WTC11 (cell line): ENCODE results near the gene PPP2R1B. TPM values are rescaled to one million over a fixed set of nuclear protein-coding genes. Genes with fewer than 3 reads are reported as not detected.

ENCODE experiments used
- ATAC-seq: fragments of 200-7000 bp; cut with Tn5 transposase; 2 replicates; pipeline ENCODE4 v1.10.0; 2021; ENCODE audit warnings: mild to moderate bottlenecking, moderate library complexity
- CTCF ChIA-PET: fragments of 300-600 bp; sonication (Branson Sonifier 250); formaldehyde crosslinking; loops from one replicate; lab custom pipeline; 2021; ENCODE audit warnings: antibody characterized with exemption; lab: Charles Lee
- POLR2A ChIA-PET: fragments of 350-600 bp; sonication (Branson Sonifier 250); formaldehyde crosslinking; loops from one replicate; lab custom pipeline; 2021; ENCODE audit warnings: antibody characterized with exemption; lab: Charles Lee
- DNase-seq: peaks from one replicate; pipeline ENCODE4 v3.0.0; 2021; ENCODE audit warnings: low spot score
- H3K27ac Mint-ChIP-seq: 2 replicates; pipeline ENCODE4 v1.8.0; 2021; ENCODE audit warnings: mixed read lengths
- H3K27me3 Mint-ChIP-seq: 2 replicates; pipeline ENCODE4 v1.8.0; 2021; ENCODE audit warnings: low read depth, mild to moderate bottlenecking, moderate library complexity, mixed read lengths
- H3K36me3 Mint-ChIP-seq: 2 replicates; pipeline ENCODE4 v1.8.0; 2021; ENCODE audit warnings: mixed read lengths
- H3K4me1 Mint-ChIP-seq: 2 replicates; pipeline ENCODE4 v1.8.0; 2022; ENCODE audit warnings: mixed read lengths
- H3K4me3 Mint-ChIP-seq: 2 replicates; pipeline ENCODE4 v1.8.0; 2021; ENCODE audit warnings: mild to moderate bottlenecking, moderate library complexity, mixed read lengths
- H3K9me3 Mint-ChIP-seq: 2 replicates; pipeline ENCODE4 v1.8.0; 2021; ENCODE audit warnings: mixed read lengths
- AFF4 ChIP-seq: sonication (generic); formaldehyde crosslinking; IDR thresholded peaks from 2 replicates; pipeline ENCODE4 v1.8.1; 2023; ENCODE audit warnings: mild to moderate bottlenecking, missing genetic modification reagents, borderline replicate concordance
- ARID4B ChIP-seq: sonication (generic); formaldehyde crosslinking; IDR thresholded peaks from 2 replicates; pipeline ENCODE4 v1.8.0; 2023; ENCODE audit warnings: missing genetic modification reagents, mild to moderate bottlenecking, borderline replicate concordance
- E2F5 ChIP-seq: sonication (generic); formaldehyde crosslinking; IDR thresholded peaks from 2 replicates; pipeline ENCODE4 v1.8.1; 2022; ENCODE audit warnings: mild to moderate bottlenecking, moderate library complexity, missing genetic modification reagents
- EMX1 ChIP-seq: fragments of 250-450 bp; sonication (Bioruptor Pico); IDR thresholded peaks from 2 replicates; pipeline ENCODE4 v1.8.0; 2021; ENCODE audit warnings: mild to moderate bottlenecking
- ETV6 ChIP-seq: sonication (generic); formaldehyde crosslinking; IDR thresholded peaks from 2 replicates; pipeline ENCODE4 v1.8.1; 2022; ENCODE audit warnings: mild to moderate bottlenecking, missing genetic modification reagents
- FOXK1 ChIP-seq: sonication (generic); formaldehyde crosslinking; IDR thresholded peaks from 2 replicates; pipeline ENCODE4 v1.8.0; 2022; ENCODE audit warnings: mild to moderate bottlenecking, moderate library complexity, missing genetic modification reagents
- JAZF1 ChIP-seq: fragments of 250-450 bp; sonication (Bioruptor Pico); IDR thresholded peaks from 2 replicates; pipeline ENCODE4 v1.9.0; 2021; ENCODE audit warnings: moderate library complexity, mild to moderate bottlenecking, inconsistent platforms
- KAT7 ChIP-seq: sonication (generic); formaldehyde crosslinking; IDR thresholded peaks from 2 replicates; pipeline ENCODE4 v1.8.1; 2023; ENCODE audit warnings: missing genetic modification reagents, mild to moderate bottlenecking, borderline replicate concordance
- MLX ChIP-seq: sonication (generic); formaldehyde crosslinking; IDR thresholded peaks from 2 replicates; pipeline ENCODE4 v1.8.1; 2023; ENCODE audit warnings: mild to moderate bottlenecking, missing genetic modification reagents, moderate library complexity
- NFYB ChIP-seq: sonication (generic); formaldehyde crosslinking; conservative IDR thresholded peaks from 2 replicates; pipeline ENCODE4 v1.8.0; 2022; ENCODE audit warnings: low read depth, missing genetic modification reagents
- NR3C1 ChIP-seq: sonication (generic); formaldehyde crosslinking; conservative IDR thresholded peaks from 2 replicates; pipeline ENCODE4 v1.8.1; 2023; ENCODE audit warnings: low read depth, mild to moderate bottlenecking, missing genetic modification reagents
- TP53 ChIP-seq: sonication (generic); formaldehyde crosslinking; IDR thresholded peaks from 2 replicates; pipeline ENCODE4 v1.8.1; 2023; ENCODE audit warnings: mild to moderate bottlenecking, missing genetic modification reagents
- USF2 ChIP-seq: sonication (generic); formaldehyde crosslinking; IDR thresholded peaks from 2 replicates; pipeline ENCODE4 v1.8.1; 2023; ENCODE audit warnings: mild to moderate bottlenecking, missing genetic modification reagents, moderate library complexity
- ZNF219 ChIP-seq: sonication (generic); formaldehyde crosslinking; IDR thresholded peaks from 2 replicates; pipeline ENCODE4 v1.8.0; 2023; ENCODE audit warnings: missing genetic modification reagents, mild to moderate bottlenecking, borderline replicate concordance
- ZNF416 ChIP-seq: fragments of 250-450 bp; sonication (Bioruptor Pico); IDR thresholded peaks from 2 replicates; pipeline ENCODE4 v1.9.0; 2021; ENCODE audit warnings: mild to moderate bottlenecking, inconsistent platforms
- ZNF423 ChIP-seq: fragments of 250-450 bp; sonication (Bioruptor Pico); IDR thresholded peaks from 2 replicates; pipeline ENCODE4 v2.1.2; 2022; ENCODE audit warnings: mild to moderate bottlenecking, moderate library complexity
- ZNF425 ChIP-seq: fragments of 250-450 bp; sonication (Bioruptor Pico); conservative IDR thresholded peaks from 2 replicates; pipeline ENCODE4 v1.9.0; 2021; ENCODE audit warnings: mild to moderate bottlenecking
- total RNA-seq: library from RNA; stranded (reverse); gene quantifications from 3 replicates; pipeline ENCODE4 v1.2.3, GENCODE V29; 2021

Gene PPP2R1B
- total RNA-seq, 1 experiment from 2014 or later: 87.7 TPM

- ATAC-seq: no peak
- TF ChIP-seq MLX (CRISPR knock-in tag) (no peak), NFYB (CRISPR knock-in tag) (no peak), JAZF1 (no peak), E2F5 (CRISPR knock-in tag) (0 out of 2 replicates have a peak, but pooled peaks have one; percentile 2), ETV6 (CRISPR knock-in tag) (no peak)
- no peak for DNase-seq
- peak overlapping the region; percentile 98 for H3K27ac Mint-ChIP-seq
- H3K27me3 Mint-ChIP-seq: no peaks in the 10 kb centered on the region
- H3K36me3 Mint-ChIP-seq: peaks cover 28% of the 10 kb centered on the region
- ChIA-PET CTCF (interaction anchor here (0.8 to 2.2 kb wide), 10 partner anchors 10 to 312 kb away, joined by 3 to 18 read pairs (median 4); partner anchors contain the start of gene ALG9), POLR2A (interaction anchor here (0.9 to 1.4 kb wide), 9 partner anchors 10 to 227 kb away, joined by 3 to 6 read pairs (median 4); partner anchors contain the start of gene ALG9)
- H3K9me3 Mint-ChIP-seq: no peaks in the 10 kb centered on the region
- peak overlapping the region; percentile 87 for H3K4me3 Mint-ChIP-seq
- peaks cover 50% of the 10 kb centered on the region for H3K4me1 Mint-ChIP-seq
Measured at GRCh38 chr11:111766834-111767142, 599 bp upstream of the PPP2R1B start.

GRCh38 chr11:111765320-111765983, 737 bp downstream of the PPP2R1B start:
- Mint-ChIP-seq H3K9me3 (no peaks in the 10 kb centered on the region), H3K36me3 (peaks cover 41% of the 10 kb centered on the region), H3K27ac (peak overlapping the region; percentile 93), H3K4me1 (peaks cover 37% of the 10 kb centered on the region), H3K27me3 (no peaks in the 10 kb centered on the region), H3K4me3 (peak overlapping the region; percentile 87)
- ATAC-seq: peak; percentile 36
- TF ChIP-seq USF2 (CRISPR knock-in tag): no peak
- TF ChIP-seq ZNF423: no peak
- 0 out of 2 replicates have a peak, but pooled peaks have one; percentile 65 for TF ChIP-seq KAT7 (CRISPR knock-in tag)
- TF ChIP-seq NR3C1 (CRISPR knock-in tag): 0 out of 2 replicates have a peak, but pooled peaks have one; percentile 17
- no peak for TF ChIP-seq ZNF219 (CRISPR knock-in tag)
- TF ChIP-seq TP53: no peak
- ChIA-PET POLR2A (interaction anchor here (0.8 to 1.4 kb wide), 5 partner anchors 11 to 173 kb away, joined by 3 to 6 read pairs (median 6); partner anchors contain the start of gene SIK2), CTCF (interaction anchor here (0.9 to 2.1 kb wide), 6 partner anchors 12 to 161 kb away, joined by 3 to 18 read pairs (median 5); partner anchors contain the start of gene ALG9)
- no peak for DNase-seq

- POLR2A ChIA-PET: no interaction called here
- TF ChIP-seq ARID4B (CRISPR knock-in tag): no peak
- no peak for TF ChIP-seq FOXK1
- no peak for TF ChIP-seq NFYB (CRISPR knock-in tag)
- no peak for TF ChIP-seq AFF4 (CRISPR knock-in tag)
- no peak for TF ChIP-seq ZNF425 (CRISPR knock-in tag)
- no peak for TF ChIP-seq EMX1
- TF ChIP-seq NR3C1 (CRISPR knock-in tag): no peak
- TF ChIP-seq ZNF416: no peak
- TF ChIP-seq JAZF1: no peak
Measured at GRCh38 chr11:111764621-111765020, 1.6 kb downstream of the PPP2R1B start.

More at GRCh38 chr11:111764621-111765020, 1.6 kb downstream of the PPP2R1B start:
- Mint-ChIP-seq H3K36me3 (peaks cover 48% of the 10 kb centered on the region), H3K27ac (no peak overlapping the region), H3K9me3 (no peaks in the 10 kb centered on the region), H3K4me3 (peak overlapping the region; percentile 87), H3K27me3 (no peaks in the 10 kb centered on the region), H3K4me1 (peaks cover 30% of the 10 kb centered on the region)
- ATAC-seq: no peak
- DNase-seq: no peak
- CTCF ChIA-PET: interaction anchor here (0.9 to 1.0 kb wide), 2 partner anchors 14 to 69 kb away, joined by 3 read pairs; no protein-coding TSS in a partner anchor
